Esophagus muscularis mucosa (tissue), 4 donors: Measurements from ENCODE around the gene BORCS8. TPM values are rescaled to one million over a fixed set of nuclear protein-coding genes. Genes with fewer than 3 reads are reported as not detected.

Source experiments
- DNase-seq: peaks from one replicate; pipeline ENCODE4 v3.0.0-alpha.2; 2017; ENCODE audit errors: extremely low spot score
- H3K27ac ChIP-seq, 4 donors: fragments of 200-600 bp; sonication (generic); replicated peaks in 1 of 4; 1 replicate in 3 of 4; 2 replicates in 1 of 4; pipeline ENCODE4 v1.5.1; 2016 to 2019; ENCODE audit warnings: mild to moderate bottlenecking in 1 of 4
- H3K27me3 ChIP-seq, 4 donors: fragments of 200-600 bp; sonication (generic); one replicate each; pipeline versions ENCODE4 v1.5.1 to v1.6.0; 2016 to 2019
- H3K36me3 ChIP-seq, 4 donors: fragments of 200-600 bp; sonication (generic); one replicate each; pipeline ENCODE4 v1.5.1; 2016 to 2019
- H3K4me1 ChIP-seq, 4 donors: fragments of 200-600 bp; sonication (generic); one replicate each; pipeline ENCODE4 v1.5.1; 2016 to 2019
- H3K4me3 ChIP-seq, 4 donors: fragments of 200-600 bp; sonication (generic); 1 replicate in 2 of 4; 2 replicates in 2 of 4; pipeline ENCODE4 v1.5.1; 2016 to 2019; ENCODE audit warnings: mild to moderate bottlenecking in 4 of 4, moderate library complexity in 1 of 4
- H3K9me3 ChIP-seq, 4 donors: fragments of 200-600 bp; sonication (generic); 1 replicate in 3 of 4; 2 replicates in 1 of 4; pipeline ENCODE4 v1.5.1; 2016 to 2019
- CTCF ChIP-seq, 3 experiments: fragments of 200-600 bp in 2 of 3; fragments of 450-650 bp in 1 of 3; sonication (generic) in 2 of 3; IDR thresholded peaks; one replicate each; pipeline ENCODE4 v1.5.1; 2017 to 2019; ENCODE audit warnings: antibody characterized with exemption in 3 of 3, mild to moderate bottlenecking in 2 of 3, moderate library complexity in 1 of 3
- EP300 ChIP-seq: sonication (generic); formaldehyde crosslinking; IDR thresholded peaks from one replicate; pipeline ENCODE4 v1.6.1; 2017; ENCODE audit warnings: antibody characterized with exemption
- POLR2A ChIP-seq: fragments of 450-650 bp; IDR thresholded peaks from one replicate; pipeline ENCODE4 v1.6.1; 2017; ENCODE audit warnings: antibody characterized with exemption, moderate library complexity, mild to moderate bottlenecking, low read depth
- POLR2AphosphoS5 ChIP-seq, 2 donors: sonication (generic); formaldehyde crosslinking; IDR thresholded peaks; one replicate each; pipeline ENCODE4 v1.6.1; 2017; ENCODE audit warnings: antibody characterized with exemption in 2 of 2
- WGBS: methylation state at CpG from one replicate; pipeline ENCODE4 v1.1.5; 2018; 5-methylcytosine and 5-hydroxymethylcytosine counted together
- intact Hi-C: fragments of 100-400 bp; cut with DNase I; formaldehyde crosslinking; loops from one replicate; pipeline ENCODE4 v1.15.1; 2023
- total RNA-seq, 4 donors: library from RNA; depleted of rRNA; stranded (reverse); fragments of >200 nt; gene quantifications; one replicate each; pipeline versions ENCODE4 v1.1.0 to v1.2.1, GENCODE V29; 2016

BORCS8 gene
- total RNA-seq, 4 donors from 2014 or later, result 10.8 to 16.1 (median 12.5) TPM

- Histone ChIP-seq H3K4me1 (no peaks in the 10 kb centered on the region), H3K4me3 (no peak overlapping the region), H3K36me3 (no peaks in the 10 kb centered on the region), H3K9me3 (peaks cover 0 to 38% (median 31%) of the 10 kb centered on the region in 4 donors), H3K27me3 (peaks cover 0 to 46% (median 5%) of the 10 kb centered on the region in 4 donors), H3K27ac (no peak overlapping the region)
- no peak for DNase-seq
- TF ChIP-seq POLR2AphosphoS5 (IDR thresholded peaks at IDR 0.05) (no peak), EP300 (no peak), POLR2A (no peak), CTCF (IDR thresholded peaks at IDR 0.05) (no peak)
- intact Hi-C loops, result no loop called here
Observed at GRCh38 chr19:19236173-19236572, 44.2 kb upstream of the BORCS8 start.

- Histone ChIP-seq H3K36me3 (no peaks in the 10 kb centered on the region), H3K4me3 (no peak overlapping the region), H3K27me3 (peaks cover 0 to 30% (median 0%) of the 10 kb centered on the region in 4 donors), H3K27ac (no peak overlapping the region), H3K9me3 (peaks cover 0 to 38% (median 31%) of the 10 kb centered on the region in 4 donors), H3K4me1 (no peaks in the 10 kb centered on the region)
- 86% methylated on average over 2 of the region's 2 CpGs for WGBS
- TF ChIP-seq EP300 (no peak), CTCF (IDR thresholded peaks at IDR 0.05) (no peak), POLR2AphosphoS5 (IDR thresholded peaks at IDR 0.05) (no peak), POLR2A (no peak)
- intact Hi-C loops, result no loop called here
- DNase-seq, result no peak
Observed at GRCh38 chr19:19234220-19234816, 42.4 kb upstream of the BORCS8 start.

- WGBS, result 85% methylated on average over 13 of the region's 19 CpGs
- Histone ChIP-seq H3K4me1 (no peaks in the 10 kb centered on the region), H3K27ac (no peak overlapping the region), H3K9me3 (peaks cover 0 to 38% (median 31%) of the 10 kb centered on the region in 4 donors), H3K4me3 (no peak overlapping the region), H3K27me3 (peaks cover 0 to 27% (median 2%) of the 10 kb centered on the region in 4 donors), H3K36me3 (no peaks in the 10 kb centered on the region)
- no peak for DNase-seq
- intact Hi-C loops, result no loop called here
- no peak for TF ChIP-seq EP300
- no peak for TF ChIP-seq CTCF (IDR thresholded peaks at IDR 0.05)
- TF ChIP-seq POLR2AphosphoS5 (IDR thresholded peaks at IDR 0.05), result no peak
- TF ChIP-seq POLR2A, result no peak
Observed at GRCh38 chr19:19232261-19232721, 40.3 kb upstream of the BORCS8 start.

- Histone ChIP-seq H3K9me3 (peaks cover 0 to 33% (median 29%) of the 10 kb centered on the region in 4 donors), H3K27ac (no peak overlapping the region), H3K36me3 (no peaks in the 10 kb centered on the region), H3K4me3 (no peak overlapping the region), H3K27me3 (peaks cover 0 to 34% (median 14%) of the 10 kb centered on the region in 4 donors), H3K4me1 (no peaks in the 10 kb centered on the region)
- TF ChIP-seq EP300 (no peak), POLR2A (no peak), CTCF (IDR thresholded peaks at IDR 0.05) (no peak), POLR2AphosphoS5 (IDR thresholded peaks at IDR 0.05) (no peak)
- intact Hi-C loops, result no loop called here
- 88% methylated on average over 9 of the region's 9 CpGs for WGBS
- DNase-seq, result no peak
Observed at GRCh38 chr19:19230999-19231398, 39.0 kb upstream of the BORCS8 start.

- Histone ChIP-seq H3K4me3 (no peak overlapping the region), H3K36me3 (no peaks in the 10 kb centered on the region), H3K27ac (no peak overlapping the region), H3K27me3 (peaks cover 0 to 42% (median 25%) of the 10 kb centered on the region in 4 donors), H3K4me1 (peaks cover 4 to 8% (median 7%) of the 10 kb centered on the region in 4 donors), H3K9me3 (peaks cover 0 to 20% (median 16%) of the 10 kb centered on the region in 4 donors)
- 78% methylated on average over 3 of the region's 3 CpGs for WGBS
- no peak for TF ChIP-seq EP300
- no peak for TF ChIP-seq CTCF (IDR thresholded peaks at IDR 0.05)
- no peak for TF ChIP-seq POLR2AphosphoS5 (IDR thresholded peaks at IDR 0.05)
- no peak for TF ChIP-seq POLR2A
- DNase-seq, result no peak
- intact Hi-C loops, result no loop called here
Observed at GRCh38 chr19:19229701-19230100, 37.7 kb upstream of the BORCS8 start.
